ENCODE data around the gene HDAC8. TPM values are rescaled to one million over a fixed set of nuclear protein-coding genes. Genes with fewer than 3 reads are reported as not detected.
A peak's percentile ranks its signal among the peaks of the same experiment; 100 is the strongest.

Gene HDAC8
- total RNA-seq, 2 donors from 2014 or later = 14.4 to 31.2 TPM

- no peak overlapping the region for H3K27ac Mint-ChIP-seq
- DNase-seq (ENCODE audit: low spot score in 2 of 2) (no peak), ATAC-seq (no peak)
- no peaks in the 10 kb centered on the region for H3K9me3 Mint-ChIP-seq
- no peaks in the 10 kb centered on the region for H3K36me3 Mint-ChIP-seq
Observed at GRCh38 chrX:72373136-72373535, 199.5 kb downstream of the HDAC8 start.

DNA sequence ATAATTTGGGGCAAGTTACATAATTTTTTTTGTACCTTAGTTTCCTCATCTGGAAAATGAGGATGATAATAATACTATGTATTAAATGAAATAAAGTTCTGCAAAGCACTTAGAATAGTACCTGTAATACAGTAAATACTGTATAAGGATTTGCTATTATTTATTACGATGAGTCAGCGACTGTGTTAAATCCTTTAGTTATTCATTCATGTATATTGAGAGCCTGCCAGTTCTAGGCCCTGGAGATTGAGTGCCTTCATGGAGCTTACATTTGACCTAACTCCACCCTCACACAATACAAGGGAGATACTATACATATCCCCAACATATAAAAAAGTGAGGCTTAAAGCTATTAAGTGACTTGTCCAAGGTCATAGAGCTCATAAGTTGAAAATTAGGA is 199.9 kb downstream of the HDAC8 start:
- no peak for DNase-seq (ENCODE audit: low spot score in 2 of 2)
- Mint-ChIP-seq H3K9me3 (no peaks in the 10 kb centered on the region), H3K27ac (no peak overlapping the region), H3K36me3 (no peaks in the 10 kb centered on the region)
- ATAC-seq = no peak

DNA sequence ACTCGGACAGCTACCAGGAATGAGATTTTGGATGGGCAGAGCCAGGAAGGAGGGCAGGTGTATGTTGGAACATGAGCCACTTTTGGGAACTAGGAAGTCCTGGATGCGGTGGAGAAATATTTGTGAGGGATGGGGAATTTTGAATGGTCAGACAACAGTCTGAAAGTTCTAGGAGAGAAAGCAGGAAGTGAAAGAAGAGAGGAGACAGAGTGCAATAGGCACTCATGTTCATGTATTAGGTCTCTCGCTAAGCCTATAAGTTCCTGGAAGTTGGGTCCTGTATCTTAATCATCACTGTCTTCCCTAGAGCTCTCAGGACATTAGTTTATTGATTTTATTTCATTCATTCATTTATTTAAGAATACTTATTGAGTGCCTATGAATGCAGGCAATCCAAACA is 201.2 kb downstream of the HDAC8 start:
- Mint-ChIP-seq H3K9me3 (no peaks in the 10 kb centered on the region), H3K27ac (peak overlapping the region in 1 of 2 donors; percentile 56), H3K36me3 (no peaks in the 10 kb centered on the region)
- ATAC-seq (no peak), DNase-seq (ENCODE audit: low spot score in 2 of 2) (no peak)

GRCh38 chrX:72368796-72369195 is 203.8 kb downstream of the HDAC8 start:
- Mint-ChIP-seq H3K9me3 (no peaks in the 10 kb centered on the region), H3K27ac (no peak overlapping the region), H3K36me3 (no peaks in the 10 kb centered on the region)
- ATAC-seq = no peak
- DNase-seq (ENCODE audit: low spot score in 2 of 2) = no peak

- DNase-seq (ENCODE audit: low spot score in 2 of 2) = no peak
- Mint-ChIP-seq H3K27ac (no peak overlapping the region), H3K36me3 (no peaks in the 10 kb centered on the region), H3K9me3 (no peaks in the 10 kb centered on the region)
- ATAC-seq = no peak
Observed at GRCh38 chrX:72367516-72367915, 205.1 kb downstream of the HDAC8 start.

- Mint-ChIP-seq H3K36me3 (no peaks in the 10 kb centered on the region), H3K27ac (no peak overlapping the region), H3K9me3 (no peaks in the 10 kb centered on the region)
- DNase-seq (ENCODE audit: low spot score in 2 of 2) = no peak
- ATAC-seq = no peak
Observed at GRCh38 chrX:72366701-72367454, 205.8 kb downstream of the HDAC8 start.

DNA sequence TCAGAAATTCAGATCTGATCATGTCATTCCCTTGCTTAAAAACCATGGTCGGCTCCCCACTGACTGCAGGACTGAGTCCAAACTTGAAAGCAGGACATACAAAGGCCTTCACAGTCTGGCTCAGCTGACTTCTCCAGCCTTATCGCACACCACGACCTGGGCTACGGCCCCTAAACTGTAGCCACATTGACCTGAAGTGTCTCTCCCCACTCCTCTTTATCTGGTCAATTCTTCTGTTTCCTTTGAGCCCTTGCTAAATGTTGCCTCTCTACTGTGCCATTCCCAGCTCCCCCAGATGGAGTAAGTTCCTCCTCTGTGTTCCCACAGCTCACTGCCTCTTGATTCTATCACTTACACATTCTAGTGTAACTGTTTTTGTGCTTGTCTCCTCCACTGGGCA is 206.5 kb downstream of the HDAC8 start:
- ATAC-seq (no peak), DNase-seq (ENCODE audit: low spot score in 2 of 2) (no peak)
- peak overlapping the region in 1 of 2 donors; percentile 41 for H3K27ac Mint-ChIP-seq
- no peaks in the 10 kb centered on the region for H3K36me3 Mint-ChIP-seq
- no peaks in the 10 kb centered on the region for H3K9me3 Mint-ChIP-seq

DNA sequence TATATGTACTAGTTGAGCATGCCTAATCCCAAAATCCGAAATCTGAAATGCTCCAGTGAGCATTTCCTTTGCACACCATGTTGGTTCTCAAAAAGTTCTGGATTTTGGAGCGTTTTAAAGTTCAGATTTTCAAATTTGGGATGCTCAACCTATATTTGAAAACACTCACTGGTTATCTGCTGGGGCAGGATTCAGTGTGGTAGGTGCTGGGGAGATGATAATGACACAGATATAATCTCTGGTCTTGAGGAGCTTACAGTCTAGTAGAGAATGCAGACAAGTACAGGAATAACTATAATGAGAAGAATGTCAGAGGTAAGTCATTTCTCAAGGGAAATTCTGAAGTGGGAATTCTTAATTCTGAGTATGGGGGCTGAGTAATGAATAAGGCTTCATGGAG is 207.5 kb downstream of the HDAC8 start:
- Mint-ChIP-seq H3K27ac (no peak overlapping the region), H3K9me3 (no peaks in the 10 kb centered on the region), H3K36me3 (no peaks in the 10 kb centered on the region)
- ATAC-seq (no peak), DNase-seq (ENCODE audit: low spot score in 2 of 2) (no peak)

- ATAC-seq (no peak), DNase-seq (ENCODE audit: low spot score in 2 of 2) (no peak)
- Mint-ChIP-seq H3K27ac (no peak overlapping the region), H3K9me3 (no peaks in the 10 kb centered on the region), H3K36me3 (no peaks in the 10 kb centered on the region)
Observed at GRCh38 chrX:72360326-72360725, 212.3 kb downstream of the HDAC8 start.

GRCh38 chrX:72358313-72358712 is 214.3 kb downstream of the HDAC8 start:
- no peak for DNase-seq (ENCODE audit: low spot score in 2 of 2)
- Mint-ChIP-seq H3K9me3 (no peaks in the 10 kb centered on the region), H3K27ac (no peak overlapping the region), H3K36me3 (no peaks in the 10 kb centered on the region)
- no peak for ATAC-seq

GRCh38 chrX:72352786-72353185 is 219.9 kb downstream of the HDAC8 start:
- DNase-seq (ENCODE audit: low spot score in 2 of 2) (no peak), ATAC-seq (no peak)
- no peaks in the 10 kb centered on the region for H3K9me3 Mint-ChIP-seq
- H3K36me3 Mint-ChIP-seq = peaks cover 0 to 4% of the 10 kb centered on the region in 2 donors
- no peak overlapping the region for H3K27ac Mint-ChIP-seq

DNA sequence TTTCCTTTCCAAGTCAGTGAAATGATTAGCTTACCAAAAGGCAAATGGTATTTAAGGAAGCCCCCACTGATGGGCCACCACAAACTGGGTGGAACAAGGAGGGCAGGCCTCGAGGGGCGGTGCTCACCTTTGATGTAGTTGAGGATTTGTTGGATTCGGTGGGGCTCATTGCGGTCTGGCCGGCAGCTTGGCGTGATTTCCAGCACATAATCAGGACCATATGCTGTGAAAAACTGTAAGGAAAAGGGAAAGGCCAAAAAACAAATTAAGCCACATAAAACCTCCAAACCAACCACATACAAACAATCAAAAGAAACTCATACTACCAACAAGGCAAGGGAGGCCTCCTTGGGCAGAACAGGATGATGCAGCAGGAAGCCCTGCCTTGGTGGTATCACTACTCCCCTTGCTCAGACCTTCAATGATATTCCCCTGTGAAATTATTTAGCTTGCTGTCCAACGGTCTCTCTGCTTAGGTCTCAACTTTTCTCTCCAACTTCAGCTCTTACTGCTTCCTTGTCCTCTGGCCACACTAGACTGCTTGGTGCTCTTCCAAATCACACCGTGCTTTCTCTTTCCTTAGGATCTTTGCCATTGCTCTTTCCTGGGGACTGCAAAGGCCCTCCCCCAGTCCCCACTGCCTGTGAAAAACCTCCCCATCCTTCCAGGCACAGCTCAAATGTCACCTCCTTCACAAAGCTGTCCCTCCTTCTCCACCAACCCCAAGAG is 220.9 kb downstream of the HDAC8 start:
- Mint-ChIP-seq H3K27ac (no peak overlapping the region), H3K9me3 (no peaks in the 10 kb centered on the region), H3K36me3 (peaks cover 0 to 4% of the 10 kb centered on the region in 2 donors)
- DNase-seq (ENCODE audit: low spot score in 2 of 2) = no peak
- ATAC-seq = no peak

GRCh38 chrX:72349190-72349589 is 223.5 kb downstream of the HDAC8 start:
- peak in 1 of 2 donors; percentile 13 for DNase-seq (ENCODE audit: low spot score in 2 of 2)
- Mint-ChIP-seq H3K27ac (peak overlapping the region in 1 of 2 donors; percentile 78), H3K9me3 (no peaks in the 10 kb centered on the region), H3K36me3 (peaks cover 0 to 4% of the 10 kb centered on the region in 2 donors)
- peak; percentile 79 to 87 for ATAC-seq

DNA sequence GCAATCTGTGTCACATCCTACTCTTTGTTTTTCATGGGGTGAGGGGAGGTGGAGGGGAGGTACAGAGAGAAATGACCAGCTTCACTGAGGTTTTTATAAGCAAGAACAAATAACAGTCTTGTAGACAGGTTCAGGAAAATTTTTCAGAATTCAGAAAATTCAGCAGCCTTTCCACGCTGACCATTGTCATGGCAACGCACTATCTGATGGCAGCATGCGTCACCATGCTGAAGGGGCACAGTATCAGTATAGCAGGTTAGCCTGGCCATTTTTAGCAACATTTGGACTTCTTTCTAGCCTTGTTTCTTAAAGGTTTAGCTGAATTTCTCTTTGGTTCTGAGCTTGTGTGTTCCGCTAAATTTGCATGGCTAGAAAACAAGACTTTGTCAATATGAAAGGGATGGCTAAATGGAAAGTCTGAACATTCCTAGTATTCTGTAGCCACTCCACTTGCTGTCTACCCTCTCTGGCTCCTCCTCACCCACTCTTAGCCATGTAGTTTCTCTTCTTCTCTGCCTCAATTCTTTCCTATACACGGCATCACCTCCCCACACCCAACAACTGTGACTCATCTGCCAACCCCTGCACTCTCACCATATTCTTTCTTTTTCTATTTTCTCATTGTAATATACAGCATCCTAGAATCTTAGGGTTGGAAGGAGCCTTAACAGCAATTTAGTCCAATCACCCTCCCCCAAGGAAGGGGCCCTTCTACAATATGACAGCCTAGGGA is 224.2 kb downstream of the HDAC8 start:
- no peaks in the 10 kb centered on the region for H3K9me3 Mint-ChIP-seq

GRCh38 chrX:72347366-72347765 is 225.3 kb downstream of the HDAC8 start:
- H3K9me3 Mint-ChIP-seq = no peaks in the 10 kb centered on the region
- ATAC-seq (no peak), DNase-seq (ENCODE audit: low spot score in 2 of 2) (no peak)
- H3K36me3 Mint-ChIP-seq = peaks cover 0 to 4% of the 10 kb centered on the region in 2 donors
- H3K27ac Mint-ChIP-seq = no peak overlapping the region

More for the DNA sequence above, 224.2 kb downstream of the HDAC8 start:
- peaks cover 0 to 4% of the 10 kb centered on the region in 2 donors for H3K36me3 Mint-ChIP-seq
- DNase-seq (ENCODE audit: low spot score in 2 of 2) = peak in 1 of 2 donors; percentile 5
- H3K27ac Mint-ChIP-seq = peak overlapping the region in 1 of 2 donors; percentile 78
- ATAC-seq = peak; percentile 88 to 92

GRCh38 chrX:72346302-72346949 is 226.2 kb downstream of the HDAC8 start:
- Mint-ChIP-seq H3K9me3 (no peaks in the 10 kb centered on the region), H3K36me3 (no peaks in the 10 kb centered on the region), H3K27ac (no peak overlapping the region)
- no peak for DNase-seq (ENCODE audit: low spot score in 2 of 2)
- no peak for ATAC-seq

DNA sequence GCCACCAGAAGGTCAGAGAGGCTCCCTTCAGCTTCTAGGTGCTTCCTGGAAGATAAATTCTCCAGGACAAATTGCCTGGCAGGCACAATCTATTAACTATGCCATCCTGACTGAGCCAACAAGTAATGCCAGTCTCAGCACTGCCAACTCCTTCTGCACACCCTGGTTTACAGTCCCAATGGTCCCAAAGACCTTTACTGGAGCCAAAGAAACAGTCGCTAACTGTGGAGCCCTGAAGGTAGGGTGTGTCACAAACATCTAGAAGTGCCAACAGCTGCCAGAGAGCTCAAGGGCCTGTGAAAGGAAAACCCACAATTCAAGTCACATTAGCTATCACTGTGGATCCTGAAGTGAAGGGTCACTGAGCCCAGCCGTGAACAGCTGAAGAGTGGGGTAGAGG is 232.0 kb downstream of the HDAC8 start:
- DNase-seq (ENCODE audit: low spot score in 2 of 2) (no peak), ATAC-seq (no peak)
- Mint-ChIP-seq H3K27ac (no peak overlapping the region), H3K36me3 (no peaks in the 10 kb centered on the region), H3K9me3 (no peaks in the 10 kb centered on the region)

All from activated naive CD4-positive, alpha-beta T cell treated with anti-CD3 and anti-CD28 coated beads, Interleukin-2, amount 50 U/mL, for 72 hours (primary cell).